ENCODE results near the gene ZNF385A.
"Not testable (repeated sequence)": the region's sequence is repeated elsewhere in the genome, so short reads cannot be mapped to it uniquely, and the experiment has no call there.

Gene ZNF385A

GRCh38 chr12:54355104-54355815, 29.3 kb downstream of the ZNF385A start:
- no peak for DNase-seq

DNA sequence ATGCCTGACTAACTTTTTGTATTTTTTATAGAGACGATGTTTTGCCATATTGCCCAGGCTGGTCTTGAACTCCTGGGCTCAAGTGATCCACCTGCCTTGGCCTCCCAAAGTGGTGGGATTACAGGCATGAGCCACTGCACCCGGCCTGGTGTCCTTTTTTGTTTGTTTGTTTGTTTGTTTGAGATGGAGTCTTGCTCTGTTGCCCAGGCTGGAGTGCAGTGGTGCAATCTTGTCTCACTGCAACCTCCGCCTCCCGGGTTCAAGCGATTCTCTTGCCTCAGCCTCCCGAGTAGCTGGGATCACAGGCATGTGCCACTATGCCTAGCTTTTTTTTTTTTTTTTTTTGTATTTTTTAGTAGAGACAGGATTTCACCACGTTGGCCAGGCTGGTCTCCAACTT, 30.3 kb downstream of the ZNF385A start:
- not testable (repeated sequence) for DNase-seq

DNA sequence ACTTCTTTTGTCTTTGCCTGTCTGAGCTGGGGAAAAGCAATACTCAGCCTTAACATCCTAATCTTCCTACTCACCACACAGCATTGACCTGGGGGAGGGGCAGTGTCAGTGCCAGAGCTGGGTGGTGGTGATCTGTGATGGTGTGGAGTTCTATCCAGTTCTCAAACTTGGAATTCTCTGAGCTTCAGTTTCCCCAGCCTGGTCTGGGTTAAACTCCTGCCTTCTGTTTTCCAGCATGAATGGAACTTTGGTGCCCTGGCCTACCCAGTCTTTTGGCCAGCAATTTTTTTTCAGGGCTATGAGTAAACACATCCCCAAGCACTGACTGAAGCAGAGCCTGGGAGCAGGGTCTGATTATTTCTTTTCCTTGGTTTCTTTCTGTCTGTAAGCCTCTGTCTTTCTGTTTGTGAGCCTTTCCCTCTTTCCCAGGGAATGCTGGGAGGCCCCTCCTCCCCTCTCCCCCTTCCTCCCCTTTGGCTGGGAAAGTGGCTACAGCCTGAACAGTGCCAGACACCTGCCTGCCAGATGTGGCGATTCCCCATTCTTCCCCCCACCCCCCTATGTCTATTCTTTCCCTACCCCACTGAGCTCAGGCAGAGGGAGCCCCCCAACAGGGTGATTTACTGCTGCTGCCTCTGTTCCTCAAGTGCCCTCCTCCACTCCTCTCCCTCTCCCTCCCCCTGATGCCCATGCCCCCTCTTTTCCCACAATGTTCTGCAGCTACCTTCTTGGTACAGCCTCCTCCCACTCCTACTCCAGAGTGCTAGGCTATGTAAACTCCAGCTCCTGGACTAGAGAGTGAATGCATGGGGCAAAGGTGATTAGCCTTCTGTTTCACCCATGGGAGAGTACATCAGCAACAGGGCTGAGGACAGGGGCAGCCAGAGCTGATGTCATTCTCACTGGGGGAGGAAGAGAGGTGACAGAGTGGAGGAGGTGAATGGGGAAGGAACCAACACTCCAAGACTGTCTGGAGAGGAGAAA, 31.4 kb downstream of the ZNF385A start:
- no peak for DNase-seq

- DNase-seq: no peak
Observed at GRCh38 chr12:54352022-54352531, 32.5 kb downstream of the ZNF385A start.

DNA sequence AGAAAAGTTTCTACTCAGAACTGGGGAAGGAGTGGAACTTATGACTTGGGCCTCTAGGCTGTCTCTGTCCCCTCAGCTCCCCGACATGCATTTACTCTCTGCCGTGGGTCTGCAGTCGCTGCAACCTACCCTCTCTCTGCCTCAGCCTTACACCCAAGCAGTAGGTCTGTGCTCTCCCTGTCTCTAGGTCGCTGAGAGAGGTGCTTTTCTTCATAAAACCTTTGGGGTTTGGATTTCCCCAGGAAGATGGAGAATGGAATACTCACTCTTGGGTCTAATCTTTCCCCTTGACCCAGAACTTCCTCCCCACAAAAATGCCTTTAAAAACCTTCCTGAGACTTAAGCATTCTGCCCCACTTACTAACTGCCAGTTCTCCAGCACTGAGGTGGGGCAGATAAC, 33.2 kb downstream of the ZNF385A start:
- DNase-seq: no peak

DNA sequence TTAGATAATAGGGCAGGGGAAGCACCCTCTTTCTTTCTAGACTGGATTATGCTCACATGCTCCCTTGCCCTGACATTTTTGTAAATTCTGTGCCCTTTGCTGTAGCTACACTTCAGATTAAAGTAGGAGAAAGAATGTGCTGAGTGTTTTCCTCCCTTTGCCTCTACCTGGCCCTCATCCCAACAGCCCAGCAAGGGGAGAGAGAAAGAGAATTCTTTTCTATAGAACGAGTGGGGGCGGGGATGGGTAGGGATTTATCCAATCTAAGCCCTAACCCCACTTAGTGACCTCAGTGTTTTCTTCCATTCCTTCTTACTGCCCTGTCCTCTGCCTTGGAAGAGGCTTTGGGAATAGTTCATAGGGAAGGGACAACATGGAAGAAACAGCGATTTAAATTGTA, 33.8 kb downstream of the ZNF385A start:
- no peak for DNase-seq

- DNase-seq: no peak
Observed at GRCh38 chr12:54349679-54350078, 34.9 kb downstream of the ZNF385A start.

DNA sequence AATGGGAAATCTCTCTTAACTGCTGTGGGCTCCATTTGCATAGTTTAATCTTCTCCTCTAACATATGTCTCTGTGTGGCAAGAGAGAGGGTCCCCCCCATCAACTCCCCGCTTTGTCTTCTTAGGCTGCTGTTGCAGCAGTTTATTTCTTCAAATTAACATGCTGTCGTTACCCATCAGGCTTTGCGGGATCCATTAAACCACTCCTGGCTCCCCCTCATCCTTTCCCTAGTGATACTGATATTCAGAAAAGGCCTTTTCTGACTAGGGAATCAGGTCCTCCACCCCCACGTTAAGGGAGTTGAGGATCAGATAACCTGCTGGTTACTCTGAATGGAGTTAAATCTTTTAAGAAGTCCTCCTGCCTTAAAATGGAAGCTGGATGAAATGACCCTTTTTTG, 35.5 kb downstream of the ZNF385A start:
- DNase-seq: no peak

DNA sequence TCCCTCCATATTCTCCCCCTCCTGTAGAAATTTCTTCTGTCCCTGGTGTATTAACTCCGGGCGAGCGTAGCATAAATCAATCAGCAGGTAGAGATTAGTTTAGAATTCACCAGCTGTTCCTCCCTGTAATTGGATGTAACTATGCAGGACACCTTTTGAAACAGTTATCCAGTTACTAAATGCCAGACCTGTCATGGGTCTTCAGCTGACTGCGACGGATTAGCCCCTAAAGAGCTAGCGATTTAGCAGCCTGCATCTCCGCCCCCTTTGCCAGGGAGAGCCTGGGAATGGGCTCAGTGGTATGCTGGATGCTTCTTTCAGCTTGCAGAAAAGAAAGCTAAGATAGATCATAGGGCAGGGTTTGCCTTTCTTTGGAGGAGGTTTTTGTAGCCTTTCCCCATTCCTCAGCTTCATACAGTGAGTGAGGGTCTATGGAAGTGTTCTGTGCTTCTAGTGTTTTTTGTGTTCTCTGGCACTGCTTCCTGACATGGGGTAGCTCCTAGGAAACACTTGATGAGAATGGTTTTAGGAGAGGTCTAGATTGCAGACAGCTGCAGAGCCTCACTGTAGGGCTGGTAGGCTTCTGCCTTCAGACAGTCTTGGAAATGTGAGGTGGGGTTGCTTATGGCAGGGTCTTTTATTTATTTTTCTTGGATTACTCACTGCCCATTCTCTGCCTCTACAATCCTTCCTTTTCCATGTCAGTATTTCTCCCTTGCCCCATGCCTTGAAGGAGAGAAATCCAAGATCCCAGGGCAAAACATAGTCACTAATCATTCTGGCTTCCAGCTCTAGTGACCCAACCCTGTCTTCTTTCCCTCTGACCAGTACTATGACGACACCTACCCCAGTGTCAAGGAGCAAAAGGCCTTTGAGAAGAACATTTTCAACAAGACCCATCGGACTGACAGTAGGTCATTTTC, 42.9 kb downstream of the ZNF385A start:
- no peak for DNase-seq

DNA sequence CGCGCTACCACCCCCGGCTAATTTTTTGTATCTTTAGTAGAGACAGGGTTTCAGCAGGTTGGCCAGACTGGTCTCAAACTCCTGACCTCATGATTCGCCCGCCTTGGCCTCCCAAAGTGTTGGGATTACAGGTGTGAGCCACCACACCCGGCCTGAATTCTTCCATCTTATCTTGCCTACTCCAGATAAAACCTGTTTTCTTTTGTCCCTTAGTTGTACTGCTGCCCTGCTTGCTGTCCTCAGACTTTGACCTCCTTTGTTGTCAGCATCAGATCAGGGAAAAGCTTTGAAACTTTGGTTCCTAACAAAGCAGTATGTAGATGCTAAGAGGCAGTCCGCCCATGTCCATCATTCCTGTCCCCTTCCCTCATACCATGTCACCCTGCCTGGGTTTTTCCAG, 43.7 kb downstream of the ZNF385A start:
- DNase-seq: no peak

DNA sequence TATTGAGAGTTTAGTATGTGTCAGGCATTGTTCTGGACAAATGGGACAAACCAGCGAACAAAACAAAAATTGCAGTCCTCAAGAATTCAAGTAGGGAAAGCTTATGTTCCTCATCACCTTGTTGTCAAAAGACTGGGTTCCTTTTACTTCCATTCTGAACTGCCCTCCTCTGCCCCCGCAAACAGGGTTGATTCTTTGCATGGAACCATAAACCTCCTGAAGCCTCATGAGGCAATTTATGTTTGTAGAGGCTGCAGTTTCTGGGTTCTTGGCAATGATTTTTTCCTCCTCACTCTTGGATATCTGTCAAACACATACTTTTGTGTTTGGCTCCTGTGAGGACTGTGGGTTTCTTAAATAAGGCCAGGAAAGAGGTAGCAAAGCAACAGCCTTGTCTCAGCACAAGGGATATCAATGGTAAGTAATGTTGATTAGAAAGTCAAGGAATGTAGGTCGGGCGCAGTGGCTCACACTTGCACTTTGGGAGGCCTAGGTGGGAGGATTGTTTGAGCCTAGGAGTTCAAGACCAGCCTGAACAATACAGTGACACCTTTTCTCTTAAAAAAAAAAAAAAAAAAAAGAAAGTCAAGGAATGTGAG, 45.7 kb downstream of the ZNF385A start:
- no peak for DNase-seq

- DNase-seq: no peak
Observed at GRCh38 chr12:54337854-54338650, 46.5 kb downstream of the ZNF385A start.

GRCh38 chr12:54337280-54337842, 47.2 kb downstream of the ZNF385A start:
- DNase-seq: no peak

GRCh38 chr12:54333420-54334034, 51.0 kb downstream of the ZNF385A start:
- DNase-seq: no peak

- DNase-seq: no peak
Observed at GRCh38 chr12:54331461-54331860, 53.1 kb downstream of the ZNF385A start.

DNA sequence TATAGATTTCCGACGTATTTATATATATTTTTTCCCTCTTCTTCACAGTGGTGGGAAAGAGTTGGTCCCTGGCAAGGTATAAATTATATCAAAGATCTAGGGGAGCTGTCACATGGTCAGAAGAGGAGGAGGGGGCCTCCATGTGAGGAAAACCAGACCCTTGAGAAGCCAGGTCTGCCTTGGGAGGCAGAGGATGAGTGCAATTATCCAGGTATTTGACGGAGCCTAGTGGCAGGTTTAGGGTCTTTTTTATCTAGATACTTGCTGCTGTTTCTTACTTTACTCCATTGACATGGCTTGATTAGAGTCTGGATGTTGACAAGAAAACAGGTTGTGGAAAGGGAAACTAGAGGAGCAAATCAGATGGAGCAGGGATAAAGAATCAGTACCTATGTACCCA, 54.1 kb downstream of the ZNF385A start:
- DNase-seq: no peak

DNA sequence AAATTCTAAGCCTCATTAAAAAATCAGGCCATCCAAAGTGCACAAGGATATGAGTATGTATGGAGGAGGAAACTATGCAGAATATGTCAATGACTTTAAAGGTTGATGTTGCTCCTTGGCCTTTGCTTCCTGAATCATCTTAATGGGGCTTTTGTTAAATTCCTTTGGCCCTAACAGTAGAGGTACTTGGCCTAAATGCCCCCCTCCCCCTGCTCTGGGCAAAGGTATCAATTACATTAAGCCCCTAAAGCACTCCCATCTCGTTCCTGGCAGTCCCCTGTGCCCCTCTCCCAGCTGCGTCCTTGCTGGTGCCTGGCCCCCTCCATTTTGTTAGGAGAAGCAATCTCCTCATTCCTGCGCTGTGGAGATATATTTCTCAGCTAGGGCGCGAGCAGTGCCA, 54.8 kb downstream of the ZNF385A start:
- DNase-seq: no peak

GRCh38 chr12:54328595-54329337, 55.8 kb downstream of the ZNF385A start:
- DNase-seq: no peak

DNA sequence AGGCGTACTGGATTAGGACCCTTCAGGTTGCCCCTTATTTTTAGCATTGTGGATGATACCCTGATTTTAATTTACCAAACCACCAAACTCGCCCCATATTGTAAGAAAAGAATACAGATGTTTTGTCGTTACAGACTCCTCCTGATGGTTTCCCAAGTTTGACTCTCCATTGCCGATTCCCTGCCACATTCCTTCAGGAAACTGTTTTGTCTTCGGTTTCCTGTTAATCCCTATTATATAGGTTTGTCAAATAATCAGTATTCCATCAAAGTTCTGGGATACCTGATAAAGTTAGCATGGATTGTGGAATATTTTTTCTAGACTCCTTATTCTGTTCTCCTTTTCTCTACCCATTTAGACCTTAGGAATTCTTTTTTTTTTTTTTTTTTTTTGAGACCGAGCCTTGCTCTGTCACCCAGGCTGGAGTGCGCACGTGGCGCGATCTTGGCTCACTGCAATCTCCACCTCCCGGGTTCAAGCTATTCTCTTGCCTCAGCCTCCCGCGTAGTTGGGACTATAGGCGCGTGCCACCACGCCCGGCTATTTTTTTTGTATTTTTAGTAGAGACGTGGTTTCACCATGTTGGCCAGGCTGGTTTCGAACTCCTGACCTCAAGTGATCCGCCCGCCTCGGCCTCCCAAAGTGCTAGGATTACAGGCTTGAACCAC, 59.0 kb downstream of the ZNF385A start:
- DNase-seq: not testable (repeated sequence)

Measured in central memory CD4-positive, alpha-beta T cell (primary cell).